Posterior vena cava (tissue), 2 donors: ENCODE results near the gene MAP7D3. TPM values are rescaled to one million over a fixed set of nuclear protein-coding genes. Genes with fewer than 3 reads are reported as not detected.
"Not testable (repeated sequence)": the region's sequence is repeated elsewhere in the genome, so short reads cannot be mapped to it uniquely, and the experiment has no call there.

Experiments
- DNase-seq: peaks from one replicate; pipeline ENCODE4 v3.0.0-alpha.2; 2020; ENCODE audit warnings: low spot score
- intact Hi-C, 2 donors: fragments of 100-400 bp; cut with DNase I; formaldehyde crosslinking; loops; one replicate each; pipeline versions ENCODE4 v1.14.1 to v1.14.2; 2022 to 2023
- total RNA-seq, 2 donors: library from RNA; stranded (reverse); fragmentation: NEBNext Ultra II Directional; extraction: Animal tissue kit (Norgen Biotek cat#: 25700); gene quantifications; one replicate each; pipeline ENCODE4 v1.2.1, GENCODE V29; 2021
- donor health status: DM: yes; HTN: yes; CAD: no.
- donor health status: DM: yes; HTN: yes; CAD: no.

The MAP7D3 gene
- total RNA-seq, 2 donors from 2014 or later = 23.1 to 30.3 TPM

GRCh38 chrX:136191171-136191570 is 60.0 kb downstream of the MAP7D3 start:
- no peak for DNase-seq
- intact Hi-C loops = loop anchor here in 1 of 2 donors (1.0 kb wide), 1 partner anchor 12 kb away; no protein-coding TSS in a partner anchor

GRCh38 chrX:136190038-136190713 is 61.0 kb downstream of the MAP7D3 start:
- intact Hi-C loops = no loop called here

GRCh38 chrX:136189222-136189621 is 62.0 kb downstream of the MAP7D3 start:
- no peak for DNase-seq
- intact Hi-C loops = no loop called here

More at GRCh38 chrX:136190038-136190713, 61.0 kb downstream of the MAP7D3 start:
- no peak for DNase-seq

GRCh38 chrX:136186023-136186413 is 65.2 kb downstream of the MAP7D3 start:
- intact Hi-C loops = no loop called here
- DNase-seq = no peak

- intact Hi-C loops = no loop called here
Observed at GRCh38 chrX:136185401-136186022, 65.7 kb downstream of the MAP7D3 start.

GRCh38 chrX:136183917-136184316 is 67.3 kb downstream of the MAP7D3 start:
- intact Hi-C loops = no loop called here
- no peak for DNase-seq

More at GRCh38 chrX:136185401-136186022, 65.7 kb downstream of the MAP7D3 start:
- DNase-seq = no peak

- intact Hi-C loops = no loop called here
- no peak for DNase-seq
Observed at GRCh38 chrX:136183172-136183571, 68.0 kb downstream of the MAP7D3 start.

- intact Hi-C loops = no loop called here
- no peak for DNase-seq
Observed at GRCh38 chrX:136182414-136182813, 68.8 kb downstream of the MAP7D3 start.

GRCh38 chrX:136179133-136179532 is 72.1 kb downstream of the MAP7D3 start:
- intact Hi-C loops = loop anchor here in 1 of 2 donors (1.0 to 5.0 kb wide), 2 partner anchors 12 to 478 kb away; no protein-coding TSS in a partner anchor
- DNase-seq = no peak

- DNase-seq = no peak
Observed at GRCh38 chrX:136176399-136176825, 74.8 kb downstream of the MAP7D3 start.

GRCh38 chrX:136171420-136171819 is 79.8 kb downstream of the MAP7D3 start:
- DNase-seq = no peak

More at GRCh38 chrX:136176399-136176825, 74.8 kb downstream of the MAP7D3 start:
- intact Hi-C loops = loop anchor here in 1 of 2 donors (5.0 kb wide), 1 partner anchor 481 kb away; no protein-coding TSS in a partner anchor

GRCh38 chrX:136170139-136170800 is 80.9 kb downstream of the MAP7D3 start:
- intact Hi-C loops = loop anchor here in 1 of 2 donors (5.0 kb wide), 1 partner anchor 37 kb away; no protein-coding TSS in a partner anchor
- no peak for DNase-seq

More at GRCh38 chrX:136171420-136171819, 79.8 kb downstream of the MAP7D3 start:
- intact Hi-C loops = loop anchor here in 1 of 2 donors (5.0 kb wide), 1 partner anchor 36 kb away; no protein-coding TSS in a partner anchor

GRCh38 chrX:136168929-136169735 is 82.1 kb downstream of the MAP7D3 start:
- DNase-seq = peak; percentile 86
- intact Hi-C loops = loop anchor here in 1 of 2 donors (10.0 kb wide), 1 partner anchor 134 kb away; no protein-coding TSS in a partner anchor

- intact Hi-C loops = loop anchor here in 1 of 2 donors (10.0 kb wide), 1 partner anchor 133 kb away; no protein-coding TSS in a partner anchor
- not testable (repeated sequence) for DNase-seq
Observed at GRCh38 chrX:136167989-136168388, 83.2 kb downstream of the MAP7D3 start.

- intact Hi-C loops = loop anchor here in 1 of 2 donors (10.0 kb wide), 1 partner anchor 132 kb away; no protein-coding TSS in a partner anchor
- no peak for DNase-seq
Observed at GRCh38 chrX:136166221-136166855, 84.9 kb downstream of the MAP7D3 start.

GRCh38 chrX:136165406-136165805 is 85.8 kb downstream of the MAP7D3 start:
- no peak for DNase-seq
- intact Hi-C loops = loop anchor here in 1 of 2 donors (10.0 kb wide), 1 partner anchor 131 kb away; no protein-coding TSS in a partner anchor

GRCh38 chrX:136163689-136164088 is 87.5 kb downstream of the MAP7D3 start:
- DNase-seq = no peak
- intact Hi-C loops = loop anchor here in 1 of 2 donors (10.0 kb wide), 1 partner anchor 129 kb away; no protein-coding TSS in a partner anchor
